GM12878 (cell line): Measurements from ENCODE around the gene SMARCB1. TPM values are rescaled to one million over a fixed set of nuclear protein-coding genes. Genes with fewer than 3 reads are reported as not detected.

Experiments
- ATF7 ChIP-seq: fragments of 450-650 bp; IDR thresholded peaks from 2 replicates; pipeline ENCODE4 v1.6.1; 2016; ENCODE audit warnings: low read depth, mild to moderate bottlenecking
- BCL11A ChIP-seq: IDR thresholded peaks from 2 replicates; pipeline ENCODE4 v1.6.1; 2011; ENCODE audit warnings: low read depth, low read length
- DPF2 ChIP-seq: fragments of 450-650 bp; IDR thresholded peaks from 2 replicates; pipeline ENCODE4 v1.6.1; 2017; ENCODE audit warnings: mild to moderate bottlenecking
- EGR1 ChIP-seq, 2 experiments: IDR thresholded peaks; 1 replicate in 1 of 2; 2 replicates in 1 of 2; pipeline ENCODE4 v1.6.1; 2011 to 2012; ENCODE audit warnings: low read depth in 2 of 2, low read length in 2 of 2, borderline replicate concordance in 1 of 2, mild to moderate bottlenecking in 1 of 2, moderate library complexity in 1 of 2
- ETV6 ChIP-seq, 2 experiments: fragments of 450-650 bp in 1 of 2; IDR thresholded peaks in 1 of 2; conservative IDR thresholded peaks in 1 of 2; 2 replicates each; pipeline ENCODE4 v1.6.1; 2014; ENCODE audit warnings: antibody characterized with exemption in 1 of 2, borderline replicate concordance in 1 of 2, low read depth in 1 of 2, mild to moderate bottlenecking in 1 of 2, moderate library complexity in 1 of 2
- HDGF ChIP-seq: fragments of 450-650 bp; IDR thresholded peaks from 2 replicates; pipeline ENCODE4 v1.6.1; 2016; ENCODE audit warnings: antibody characterized with exemption
- IRF4 ChIP-seq: IDR thresholded peaks from 2 replicates; pipeline ENCODE4 v1.6.1; 2011; ENCODE audit warnings: low read depth, low read length
- MEF2A ChIP-seq: IDR thresholded peaks from 2 replicates; pipeline ENCODE4 v1.6.1; 2011; ENCODE audit warnings: low read depth, mild to moderate bottlenecking, low read length, moderate library complexity; ENCODE audit not compliant: insufficient read depth
- MTA3 ChIP-seq: IDR thresholded peaks from 2 replicates; pipeline ENCODE4 v1.6.1; 2012; ENCODE audit warnings: low read length, inconsistent platforms, borderline replicate concordance
- PAX5 ChIP-seq: IDR thresholded peaks from 2 replicates; pipeline ENCODE4 v1.6.1; 2011; ENCODE audit warnings: low read depth, low read length, borderline replicate concordance
- PKNOX1 ChIP-seq: fragments of 450-650 bp; IDR thresholded peaks from 2 replicates; pipeline ENCODE4 v1.6.1; 2016; ENCODE audit warnings: mild to moderate bottlenecking
- RELB ChIP-seq: fragments of 450-650 bp; IDR thresholded peaks from 2 replicates; pipeline ENCODE4 v1.6.1; 2017; ENCODE audit warnings: low read depth, mild to moderate bottlenecking, moderate library complexity
- SMAD1 ChIP-seq: fragments of 450-650 bp; IDR thresholded peaks from 2 replicates; pipeline ENCODE4 v1.6.1; 2018; ENCODE audit warnings: mild to moderate bottlenecking, low read depth; ENCODE audit not compliant: partially characterized antibody
- SMARCA5 ChIP-seq: fragments of 450-650 bp; IDR thresholded peaks from 2 replicates; pipeline ENCODE4 v1.6.1; 2017; ENCODE audit warnings: mild to moderate bottlenecking
- TAF1 ChIP-seq: IDR thresholded peaks from 2 replicates; pipeline ENCODE4 v1.6.1; 2011; ENCODE audit warnings: mild to moderate bottlenecking, low read depth, low read length, borderline replicate concordance
- polyA plus RNA-seq, 11 experiments: library from polyadenylated mRNA; depleted of rRNA in 4 of 11; unstranded in 6 of 11; stranded (reverse) in 5 of 11; fragments of >200 nt; fragmentation: Nextera tagmentation in 4 of 11; fragmentation: Illumina TruSeq in 1 of 11; extraction: Ambion mirVana in 4 of 11; extraction: Trizol in 1 of 11; gene quantifications; 1 replicate in 1 of 11; 2 replicates in 10 of 11; pipeline versions ENCODE4 v1.2.1 to v1.2.3, GENCODE V29; 2011 to 2016; ENCODE audit warnings: inconsistent platforms in 2 of 11, missing spikeins in 2 of 11, low read depth in 1 of 11
- total RNA-seq, 4 experiments: library from RNA; depleted of rRNA in 3 of 4; stranded (reverse); fragments of >200 nt in 3 of 4; fragmentation: Illumina TruSeq in 1 of 4; extraction: Trizol in 1 of 4; gene quantifications; 2 replicates each; pipeline versions ENCODE4 v1.2.1 to v1.2.3, GENCODE V29; 2013 to 2021
- TF ChIP-seq, protein P1 (sequence below): IDR thresholded peaks from 2 replicates; pipeline ENCODE4 v1.6.1; 2011; ENCODE audit warnings: borderline replicate concordance, low read depth, mild to moderate bottlenecking, moderate library complexity, low read length; ENCODE audit not compliant: insufficient read depth, poor library complexity, severe bottlenecking

Gene SMARCB1
- total and polyA plus RNA-seq, 10 of the 15 experiments (the other 5 are each of a cell fraction or from before 2014, with no cell fraction given) = 9.1 to 215 (median 183) TPM

GRCh38 chr22:23800297-23801237, 13.8 kb downstream of the SMARCB1 start (continued):
- TF ChIP-seq RELB = 0 out of 2 replicates have a peak, but pooled peaks have one; percentile 17
- TF ChIP-seq TAF1 = peak; percentile 36; the same call in 1 of the 2 replicates
- peak; percentile 57; the same call in 1 of the 2 replicates for TF ChIP-seq BCL11A
- peak in 1 of 2 experiments; percentile 61; a peak in 2 of 4 replicates for TF ChIP-seq ETV6 (conservative IDR thresholded peaks at IDR 0.05 in 1 of 2, IDR thresholded peaks at IDR 0.05 in 1 of 2; ENCODE audit: borderline replicate concordance in 1 of 2, low read depth in 1 of 2)
- TF ChIP-seq MTA3 = peak; percentile 29; the same call in 1 of the 2 replicates
- peak; percentile 73 for TF ChIP-seq PKNOX1
- TF ChIP-seq IRF4 = peak; percentile 81
- peak; percentile 93 for TF ChIP-seq PAX5
- no peak for TF ChIP-seq MEF2A
- TF ChIP-seq, protein P1, sequence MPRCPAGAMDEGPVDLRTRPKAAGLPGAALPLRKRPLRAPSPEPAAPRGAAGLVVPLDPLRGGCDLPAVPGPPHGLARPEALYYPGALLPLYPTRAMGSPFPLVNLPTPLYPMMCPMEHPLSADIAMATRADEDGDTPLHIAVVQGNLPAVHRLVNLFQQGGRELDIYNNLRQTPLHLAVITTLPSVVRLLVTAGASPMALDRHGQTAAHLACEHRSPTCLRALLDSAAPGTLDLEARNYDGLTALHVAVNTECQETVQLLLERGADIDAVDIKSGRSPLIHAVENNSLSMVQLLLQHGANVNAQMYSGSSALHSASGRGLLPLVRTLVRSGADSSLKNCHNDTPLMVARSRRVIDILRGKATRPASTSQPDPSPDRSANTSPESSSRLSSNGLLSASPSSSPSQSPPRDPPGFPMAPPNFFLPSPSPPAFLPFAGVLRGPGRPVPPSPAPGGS = peak; percentile 59
- TF ChIP-seq EGR1 (IDR thresholded peaks at IDR 0.05; ENCODE audit: borderline replicate concordance in 1 of 2, low read depth in 2 of 2, low read length in 2 of 2) = peak in 1 of 2 experiments; percentile 3; a peak in 1 of 3 replicates
- TF ChIP-seq DPF2 = peak; percentile 54; the same call in 1 of the 2 replicates
- peak; percentile 41 for TF ChIP-seq ATF7
- peak; percentile 57; the same call in 1 of the 2 replicates for TF ChIP-seq SMARCA5
- peak; percentile 89; the same call in 1 of the 2 replicates for TF ChIP-seq HDGF
- TF ChIP-seq SMAD1 = no peak
